K562 (cell line): ENCODE results near the gene DNAH5. TPM values are rescaled to one million over a fixed set of nuclear protein-coding genes. Genes with fewer than 3 reads are reported as not detected.

Experiments
- ATAC-seq: fragments of 200-7000 bp; cut with Tn5 transposase; 3 replicates; pipeline ENCODE4 v1.9.1; 2020; ENCODE audit warnings: moderate library complexity
- BruUV-seq: library from RNA; stranded (reverse); fragments of 400-500 nt; replicated peaks from 2 replicates; lab custom pipeline; 2021; lab: Mats Ljungman, UMichigan
- CTCF ChIA-PET: fragments of 300-600 bp; formaldehyde crosslinking; extraction: SDS; loops from one replicate; lab custom pipeline; 2021; ENCODE audit warnings: low intra/inter-chr PET ratio; lab: Yijun Ruan, JAX
- POLR2A ChIA-PET: fragments of 300-600, 350-650 bp; sonication (Branson Sonifier 250); formaldehyde crosslinking; extraction: SDS; loops from one replicate; lab custom pipeline; 2021; ENCODE audit warnings: antibody characterized with exemption, inconsistent platforms; lab: Yijun Ruan, JAX
- DNase-seq, 4 experiments: peaks; one replicate each; pipeline versions ENCODE4 v3.0.0 to v3.0.0-alpha.2; 2011 to 2018; ENCODE audit warnings: low spot score in 3 of 4, mixed read lengths in 3 of 4; ENCODE audit errors: extremely low read depth in 1 of 4
- FAIRE-seq: peaks from 2 replicates; lab custom pipeline; 2011; peaks lifted over from hg19 to GRCh38; lab: Jason Lieb, UNC
- H2AFZ ChIP-seq: 2 replicates; pipeline ENCODE4 v1.6.0; 2011; ENCODE audit warnings: low read depth, low read length, control low read depth, inconsistent platforms
- H3K27ac ChIP-seq: fragments of 200-600 bp; 3 replicates; pipeline ENCODE4 v1.8.0; 2011; ENCODE audit warnings: low read depth, mild to moderate bottlenecking, control low read depth, inconsistent platforms, low read length, moderate library complexity, mixed read lengths; ENCODE audit errors: extremely low read depth
- H3K27me3 ChIP-seq, 2 experiments: fragments of 300-600 bp in 1 of 2; 2 replicates in 1 of 2; 3 replicates in 1 of 2; pipeline versions ENCODE4 v1.6.0 to v1.8.0; 2011; ENCODE audit warnings: inconsistent platforms in 2 of 2, low read length in 2 of 2, mild to moderate bottlenecking in 1 of 2, mixed read lengths in 1 of 2, moderate library complexity in 1 of 2; ENCODE audit not compliant: control insufficient read depth in 2 of 2, insufficient read depth in 2 of 2
- H3K36me3 ChIP-seq: fragments of 300-600 bp; 3 replicates; pipeline ENCODE4 v1.8.0; 2011; ENCODE audit warnings: mild to moderate bottlenecking, low read length, inconsistent platforms; ENCODE audit not compliant: control insufficient read depth, insufficient read depth
- H3K4me1 ChIP-seq, 2 experiments: fragments of 200-600 bp in 1 of 2; replicated peaks in 1 of 2; 2 replicates in 1 of 2; 3 replicates in 1 of 2; pipeline versions ENCODE4 v1.5.1 to v1.8.0; 2011; ENCODE audit warnings: inconsistent platforms in 2 of 2, low read length in 2 of 2, mild to moderate bottlenecking in 1 of 2, mixed read lengths in 1 of 2, moderate library complexity in 1 of 2; ENCODE audit not compliant: control insufficient read depth in 2 of 2, insufficient read depth in 2 of 2
- H3K4me2 ChIP-seq: 2 replicates; pipeline ENCODE4 v1.6.1; 2011; ENCODE audit warnings: low read length, control low read depth, inconsistent platforms, mixed read lengths; ENCODE audit not compliant: insufficient read depth
- H3K4me3 ChIP-seq: fragments of 200-600 bp; sonication (generic), shearing (Covaris generic); 2 replicates; pipeline ENCODE4 v1.5.1; 2016; ENCODE audit warnings: control low read depth, inconsistent platforms
- H3K79me2 ChIP-seq: fragments of 200-600 bp; 3 replicates; pipeline ENCODE4 v1.8.0; 2011; ENCODE audit warnings: low read length, inconsistent platforms; ENCODE audit not compliant: control insufficient read depth, insufficient read depth
- H3K9ac ChIP-seq, 2 experiments: 2 replicates each; pipeline versions ENCODE4 v1.6.0 to v1.6.1; 2011; ENCODE audit warnings: low read depth in 2 of 2, low read length in 2 of 2, control low read depth in 1 of 2, inconsistent platforms in 1 of 2, mild to moderate bottlenecking in 1 of 2, mixed read lengths in 1 of 2; ENCODE audit not compliant: insufficient read depth in 1 of 2
- H3K9me1 ChIP-seq: one replicate; pipeline ENCODE4 v1.6.0; 2011; ENCODE audit warnings: inconsistent platforms, mild to moderate bottlenecking, low read length, moderate library complexity; ENCODE audit not compliant: control insufficient read depth, insufficient read depth
- H3K9me3 ChIP-seq: replicated peaks from 2 replicates; pipeline ENCODE4 v1.5.1; 2011; ENCODE audit warnings: low read depth, low read length, inconsistent platforms; ENCODE audit not compliant: control insufficient read depth, insufficient read depth
- H4K20me1 ChIP-seq: replicated peaks from 2 replicates; pipeline ENCODE4 v1.6.1; 2011; ENCODE audit warnings: low read length, inconsistent platforms, mixed read lengths; ENCODE audit not compliant: control insufficient read depth, insufficient read depth
- CTBP1 ChIP-seq: fragments of 450-650 bp; IDR thresholded peaks from 2 replicates; pipeline ENCODE4 v1.6.1; 2016; ENCODE audit warnings: borderline replicate concordance
- MAZ ChIP-seq, 2 experiments: fragments of 450-650 bp in 1 of 2; sonication (generic) in 1 of 2; formaldehyde crosslinking; IDR thresholded peaks in 1 of 2; conservative IDR thresholded peaks in 1 of 2; 2 replicates each; pipeline versions ENCODE4 v1.4.0 to v1.5.0; 2020; ENCODE audit warnings: mild to moderate bottlenecking in 1 of 2, missing genetic modification reagents in 1 of 2
- NCOR1 ChIP-seq: fragments of 450-650 bp; IDR thresholded peaks from 2 replicates; pipeline ENCODE4 v1.6.1; 2016; ENCODE audit warnings: mild to moderate bottlenecking, moderate library complexity
- NELFE ChIP-seq: IDR thresholded peaks from 2 replicates; pipeline ENCODE4 v1.6.1; 2011; ENCODE audit warnings: mild to moderate bottlenecking; ENCODE audit not compliant: insufficient read depth, insufficient read length
- POLR3G ChIP-seq: IDR thresholded peaks from 2 replicates; pipeline ENCODE4 v1.6.1; 2011; ENCODE audit not compliant: insufficient read length, insufficient replicate concordance; ENCODE audit errors: extremely low read depth
- STAT5B ChIP-seq: fragments of 250-450 bp; sonication (Bioruptor Pico); IDR thresholded peaks from 2 replicates; pipeline ENCODE4 v1.8.0; 2021; ENCODE audit warnings: mild to moderate bottlenecking, inconsistent platforms
- YY1 ChIP-seq, 3 experiments: IDR thresholded peaks; 2 replicates each; pipeline ENCODE4 v1.6.1; 2011; ENCODE audit warnings: low read length in 2 of 3, mild to moderate bottlenecking in 2 of 3, moderate library complexity in 2 of 3, borderline replicate concordance in 1 of 3, control low read depth in 1 of 3, low read depth in 1 of 3; ENCODE audit not compliant: insufficient read depth in 3 of 3, insufficient replicate concordance in 2 of 3, control insufficient read depth in 1 of 3, insufficient read length in 1 of 3; ENCODE audit errors: extremely low read depth in 1 of 3
- ZBTB34 ChIP-seq: fragments of 250-450 bp; sonication (Bioruptor Pico); IDR thresholded peaks from 2 replicates; pipeline ENCODE4 v1.8.0; 2021; ENCODE audit warnings: mild to moderate bottlenecking, moderate library complexity
- ZBTB40 ChIP-seq, 2 experiments: fragments of 450-650 bp in 1 of 2; sonication (generic) in 1 of 2; formaldehyde crosslinking in 1 of 2; IDR thresholded peaks; 2 replicates each; pipeline versions ENCODE4 v1.7.1 to v1.9.0; 2016 to 2022; ENCODE audit warnings: inconsistent platforms in 1 of 2, mild to moderate bottlenecking in 1 of 2, missing genetic modification reagents in 1 of 2
- ZFP36 ChIP-seq: fragments of 150-350 bp; IDR thresholded peaks from 2 replicates; pipeline ENCODE4 v1.6.1; 2018; ENCODE audit warnings: low read length, low read depth; ENCODE audit not compliant: partially characterized antibody
- WGBS: fragments of 100-300 bp; shearing (Covaris generic); methylation state at CpG from one replicate; pipeline ENCODE4 v1.1.6; 2016; ENCODE audit warnings: low coverage, mixed read lengths; ENCODE audit not compliant: insufficient coverage; ENCODE audit errors: missing lambda C conversion rate; 5-methylcytosine and 5-hydroxymethylcytosine counted together
- in situ Hi-C: fragments of 300-500 bp; cut with MboI; formaldehyde crosslinking; loops from 4 replicates; pipeline ENCODE4 v1.15.0; 2018; ENCODE audit warnings: inconsistent platforms, mixed read lengths
- intact Hi-C: fragments of 100-400 bp; cut with micrococcal nuclease; formaldehyde crosslinking; loops from 2 replicates; pipeline ENCODE4 v1.14.2; 2022
- polyA plus RNA-seq, 8 experiments: library from polyadenylated mRNA; depleted of rRNA in 4 of 8; stranded (reverse) in 5 of 8; unstranded in 3 of 8; fragments of >200 nt; fragmentation: Nextera tagmentation in 2 of 8; fragmentation: Illumina TruSeq in 1 of 8; extraction: Ambion mirVana in 2 of 8; extraction: Trizol in 1 of 8; gene quantifications; 2 replicates each; pipeline versions ENCODE4 v1.2.1 to v1.2.3, GENCODE V29; 2011 to 2014; ENCODE audit warnings: inconsistent platforms in 1 of 8, missing spikeins in 1 of 8
- total RNA-seq, 7 experiments: library from RNA; depleted of rRNA in 6 of 7; stranded (reverse); fragments of >200 nt in 6 of 7; fragmentation: Illumina TruSeq in 2 of 7; extraction: Trizol in 2 of 7; gene quantifications; 2 replicates each; pipeline versions ENCODE4 v1.2.1 to v1.2.3, GENCODE V29; 2011 to 2021; ENCODE audit warnings: low replicate concordance in 1 of 7

The DNAH5 gene
- total and polyA plus RNA-seq, 9 of the 15 experiments (the other 6 are each of a cell fraction or from before 2014, with no cell fraction given) = 0.03 TPM; not detected in 8

GRCh38 chr5:13913962-13914361, 30.5 kb downstream of the DNAH5 start:
- ChIA-PET POLR2A (no interaction called here), CTCF (no interaction called here)
- Histone ChIP-seq H3K9me1 (no peaks in the 10 kb centered on the region), H3K9me3 (no peaks in the 10 kb centered on the region), H3K4me1 (no peaks in the 10 kb centered on the region), H2AFZ (no peak overlapping the region), H3K9ac (no peak overlapping the region), H3K27ac (no peak overlapping the region), H4K20me1 (no peaks in the 10 kb centered on the region), H3K27me3 (no peaks in the 10 kb centered on the region), H3K4me2 (no peak overlapping the region), H3K79me2 (no peaks in the 10 kb centered on the region), H3K4me3 (no peak overlapping the region), H3K36me3 (no peaks in the 10 kb centered on the region)
- DNase-seq = no peak
- intact Hi-C loops = no loop called here
- FAIRE-seq = peak; percentile 23
- no TSS peak for BruUV-seq
- ATAC-seq = no peak
- in situ Hi-C loops = no loop called here
- 0% methylated on average over 3 of the region's 3 CpGs for WGBS
- no peak for TF ChIP-seq POLR3G
- TF ChIP-seq ZBTB40 (IDR thresholded peaks at IDR 0.05) = no peak
- TF ChIP-seq ZBTB40 (CRISPR knock-in tag; IDR thresholded peaks at IDR 0.05) = no peak
- TF ChIP-seq NCOR1 = no peak
- TF ChIP-seq YY1 (IDR thresholded peaks at IDR 0.05; ENCODE audit: borderline replicate concordance in 1 of 3, control insufficient read depth in 1 of 3, extremely low read depth in 1 of 3, insufficient read depth in 3 of 3, insufficient read length in 1 of 3, insufficient replicate concordance in 2 of 3, low read depth in 1 of 3, low read length in 2 of 3) = no peak
- TF ChIP-seq ZBTB34 = no peak
- no peak for TF ChIP-seq NELFE
- TF ChIP-seq MAZ (CRISPR knock-in tag; conservative IDR thresholded peaks at IDR 0.05 in 1 of 2, IDR thresholded peaks at IDR 0.05 in 1 of 2) = no peak
- TF ChIP-seq STAT5B (CRISPR knock-in tag) = no peak
- no peak for TF ChIP-seq ZFP36
- no peak for TF ChIP-seq CTBP1
